OCI-LY1 (cell line): Measurements from ENCODE around the gene FIBP.
A peak's percentile ranks its signal among the peaks of the same experiment; 100 is the strongest.

Source experiments
- H2AFZ ChIP-seq: fragments of 200-600 bp; sonication (generic), shearing (Covaris generic); 2 replicates; pipeline ENCODE4 v1.6.0; 2014; ENCODE audit warnings: antibody characterized with exemption, mild to moderate bottlenecking, low read length
- H3F3A ChIP-seq: fragments of 200-600 bp; sonication (generic), shearing (Covaris generic); 2 replicates; pipeline ENCODE4 v1.6.0; 2014; ENCODE audit warnings: mild to moderate bottlenecking, antibody characterized with exemption, low read length, moderate library complexity; ENCODE audit not compliant: insufficient read depth
- H3K27ac ChIP-seq: fragments of 200-600 bp; sonication (generic); 2 replicates; pipeline ENCODE4 v1.5.1; 2014; ENCODE audit warnings: low read length, mixed run types, mild to moderate bottlenecking, low read depth; ENCODE audit not compliant: poor library complexity, severe bottlenecking
- H3K27me3 ChIP-seq: fragments of 200-600 bp; sonication (generic); 2 replicates; pipeline ENCODE4 v1.6.0; 2014; ENCODE audit warnings: antibody characterized with exemption, mild to moderate bottlenecking, low read length, moderate library complexity; ENCODE audit not compliant: insufficient read depth
- H3K36me3 ChIP-seq: fragments of 200-600 bp; sonication (generic); 2 replicates; pipeline ENCODE4 v1.6.1; 2014; ENCODE audit warnings: mild to moderate bottlenecking, antibody characterized with exemption, low read length, moderate library complexity, mixed read lengths; ENCODE audit not compliant: insufficient read depth
- H3K4me1 ChIP-seq: fragments of 200-600 bp; sonication (generic); 2 replicates; pipeline ENCODE4 v1.5.1; 2014; ENCODE audit warnings: mild to moderate bottlenecking, low read length, moderate library complexity; ENCODE audit not compliant: insufficient read depth, severe bottlenecking
- H3K4me2 ChIP-seq: fragments of 200-600 bp; sonication (generic), shearing (Covaris generic); 2 replicates; pipeline ENCODE4 v1.6.1; 2014; ENCODE audit warnings: low read length
- H3K4me3 ChIP-seq: fragments of 200-600 bp; sonication (generic); 2 replicates; pipeline ENCODE4 v1.5.1; 2014; ENCODE audit warnings: low read length, low read depth, mild to moderate bottlenecking, mixed read lengths; ENCODE audit not compliant: poor library complexity, severe bottlenecking
- H3K79me2 ChIP-seq: fragments of 200-600 bp; shearing (Covaris generic); 2 replicates; pipeline ENCODE4 v1.6.1; 2016; ENCODE audit warnings: mixed run types, low read length, mixed read lengths; ENCODE audit not compliant: insufficient read depth
- H3K9ac ChIP-seq: fragments of 200-600 bp; sonication (generic), shearing (Covaris generic); 2 replicates; pipeline ENCODE4 v1.6.1; 2014; ENCODE audit warnings: mild to moderate bottlenecking, low read length, mixed read lengths
- H3K9me2 ChIP-seq: fragments of 200-600 bp; sonication (generic), shearing (Covaris generic); 2 replicates; pipeline ENCODE4 v1.6.1; 2014; ENCODE audit warnings: low read depth, mild to moderate bottlenecking, low read length, mixed read lengths
- H3K9me3 ChIP-seq: fragments of 200-600 bp; shearing (Covaris generic); 2 replicates; pipeline ENCODE4 v1.6.1; 2014; ENCODE audit warnings: low read length, mixed read lengths
- H4K20me1 ChIP-seq: fragments of 200-600 bp; sonication (generic), shearing (Covaris generic); 2 replicates; pipeline ENCODE4 v1.6.0; 2016; ENCODE audit warnings: mild to moderate bottlenecking, low read length; ENCODE audit not compliant: insufficient read depth
- EZH2 ChIP-seq: fragments of 200-600 bp; sonication (generic), shearing (Covaris generic); IDR thresholded peaks from 2 replicates; pipeline ENCODE4 v1.8.0; 2017; ENCODE audit warnings: borderline replicate concordance, mixed run types, mild to moderate bottlenecking, antibody characterized with exemption, low read length, moderate library complexity, mixed read lengths
- TF ChIP-seq, protein P1 (sequence below): fragments of 200-600 bp; sonication (generic), shearing (Covaris generic); IDR thresholded peaks from 2 replicates; pipeline ENCODE4 v1.5.1; 2017; ENCODE audit warnings: mild to moderate bottlenecking, antibody characterized with exemption, low read length, moderate library complexity, mixed read lengths

Gene FIBP

DNA sequence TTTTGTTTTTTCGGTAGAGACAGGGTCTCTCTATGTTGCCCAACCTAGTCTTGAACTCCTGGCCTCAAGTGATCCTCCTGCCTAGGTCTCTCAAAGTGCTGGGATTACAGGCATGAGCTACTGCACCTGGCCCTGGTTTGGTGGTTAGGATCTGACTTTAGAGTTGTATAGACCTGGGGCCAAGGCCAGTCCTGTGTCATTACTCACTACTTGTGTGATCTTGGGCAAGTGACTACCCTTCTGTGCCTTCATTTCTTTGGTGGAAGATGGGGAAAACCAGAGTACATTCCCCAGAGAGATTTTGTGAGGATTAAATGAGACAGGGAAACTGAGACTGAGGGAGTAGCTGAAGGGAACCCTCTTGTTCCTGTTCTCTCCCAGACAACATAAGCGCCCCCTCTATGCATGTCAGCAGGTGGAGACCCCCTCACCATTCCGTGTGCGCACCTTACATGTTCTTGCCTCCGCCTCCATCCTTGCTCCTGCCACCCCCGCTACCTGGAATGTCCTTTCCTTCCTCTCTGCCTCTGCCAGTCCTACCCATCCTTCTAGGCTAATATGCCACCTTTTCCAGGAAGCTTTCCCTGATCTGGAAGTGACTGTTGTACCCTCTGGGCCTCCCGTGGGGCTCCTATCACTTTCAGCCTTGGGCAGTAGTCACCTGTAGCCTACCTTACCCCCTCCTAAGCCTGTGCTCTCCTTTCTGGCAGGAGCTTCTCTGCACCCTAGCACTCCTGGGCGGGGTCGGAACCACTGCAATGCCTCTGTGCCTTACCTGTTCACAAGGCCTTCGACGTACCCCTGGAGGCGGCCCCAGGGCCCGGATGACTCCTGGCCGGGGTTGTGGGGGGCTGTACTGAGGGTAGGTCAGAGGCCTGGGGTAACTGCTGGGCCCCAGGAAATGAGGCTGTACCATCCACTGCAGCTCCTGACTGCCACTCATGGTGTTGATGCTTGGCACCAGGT lies 8.0 kb upstream of the FIBP start:
- Histone ChIP-seq H3K79me2 (no peaks in the 10 kb centered on the region), H3K4me1 (peaks cover 50% of the 10 kb centered on the region), H3K9me3 (no peaks in the 10 kb centered on the region), H3K36me3 (no peaks in the 10 kb centered on the region), H2AFZ (no peak overlapping the region), H3K4me2 (no peak overlapping the region), H4K20me1 (no peaks in the 10 kb centered on the region), H3K9ac (no peak overlapping the region), H3K4me3 (no peak overlapping the region), H3K27ac (no peak overlapping the region), H3K27me3 (peaks cover 9% of the 10 kb centered on the region; the same call in 1 of the 2 replicates), H3K9me2 (no peaks in the 10 kb centered on the region), H3F3A (no peaks in the 10 kb centered on the region)
- TF ChIP-seq EZH2, result no peak
- TF ChIP-seq, protein P1, sequence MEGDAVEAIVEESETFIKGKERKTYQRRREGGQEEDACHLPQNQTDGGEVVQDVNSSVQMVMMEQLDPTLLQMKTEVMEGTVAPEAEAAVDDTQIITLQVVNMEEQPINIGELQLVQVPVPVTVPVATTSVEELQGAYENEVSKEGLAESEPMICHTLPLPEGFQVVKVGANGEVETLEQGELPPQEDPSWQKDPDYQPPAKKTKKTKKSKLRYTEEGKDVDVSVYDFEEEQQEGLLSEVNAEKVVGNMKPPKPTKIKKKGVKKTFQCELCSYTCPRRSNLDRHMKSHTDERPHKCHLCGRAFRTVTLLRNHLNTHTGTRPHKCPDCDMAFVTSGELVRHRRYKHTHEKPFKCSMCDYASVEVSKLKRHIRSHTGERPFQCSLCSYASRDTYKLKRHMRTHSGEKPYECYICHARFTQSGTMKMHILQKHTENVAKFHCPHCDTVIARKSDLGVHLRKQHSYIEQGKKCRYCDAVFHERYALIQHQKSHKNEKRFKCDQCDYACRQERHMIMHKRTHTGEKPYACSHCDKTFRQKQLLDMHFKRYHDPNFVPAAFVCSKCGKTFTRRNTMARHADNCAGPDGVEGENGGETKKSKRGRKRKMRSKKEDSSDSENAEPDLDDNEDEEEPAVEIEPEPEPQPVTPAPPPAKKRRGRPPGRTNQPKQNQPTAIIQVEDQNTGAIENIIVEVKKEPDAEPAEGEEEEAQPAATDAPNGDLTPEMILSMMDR, result no peak

DNA sequence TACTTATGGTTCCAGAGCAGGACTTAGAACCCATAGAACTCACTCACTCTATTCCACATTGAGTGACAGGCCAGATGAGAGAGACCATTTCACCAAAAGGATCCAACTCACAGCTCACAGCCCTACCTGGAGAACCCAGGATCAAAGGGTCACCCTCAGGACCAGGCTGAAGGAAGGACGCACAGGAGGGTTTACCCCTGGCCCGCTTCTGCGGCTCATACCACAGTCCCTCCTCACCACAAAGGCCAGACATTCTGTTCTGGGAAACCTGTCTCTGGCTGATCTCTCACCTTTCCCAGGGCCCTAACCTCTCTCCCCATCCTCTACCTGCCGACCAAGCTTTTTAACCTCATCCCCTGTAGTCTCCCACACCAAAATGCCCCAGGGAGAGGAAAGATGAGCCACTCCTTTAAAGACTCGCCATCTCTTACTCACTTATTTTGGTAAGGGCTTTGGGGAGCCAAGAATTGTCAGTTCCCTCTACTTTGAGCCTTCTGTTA lies 7.3 kb upstream of the FIBP start:
- Histone ChIP-seq H3F3A (no peaks in the 10 kb centered on the region), H3K36me3 (no peaks in the 10 kb centered on the region), H4K20me1 (no peaks in the 10 kb centered on the region), H3K9me2 (no peaks in the 10 kb centered on the region), H3K9ac (no peak overlapping the region), H3K4me2 (no peak overlapping the region), H3K4me1 (peaks cover 48% of the 10 kb centered on the region), H3K79me2 (no peaks in the 10 kb centered on the region), H3K9me3 (no peaks in the 10 kb centered on the region), H3K27me3 (peaks cover 9% of the 10 kb centered on the region; the same call in 1 of the 2 replicates), H3K27ac (no peak overlapping the region), H3K4me3 (no peak overlapping the region), H2AFZ (no peak overlapping the region)
- TF ChIP-seq, protein P1, result no peak
- no peak for TF ChIP-seq EZH2

DNA sequence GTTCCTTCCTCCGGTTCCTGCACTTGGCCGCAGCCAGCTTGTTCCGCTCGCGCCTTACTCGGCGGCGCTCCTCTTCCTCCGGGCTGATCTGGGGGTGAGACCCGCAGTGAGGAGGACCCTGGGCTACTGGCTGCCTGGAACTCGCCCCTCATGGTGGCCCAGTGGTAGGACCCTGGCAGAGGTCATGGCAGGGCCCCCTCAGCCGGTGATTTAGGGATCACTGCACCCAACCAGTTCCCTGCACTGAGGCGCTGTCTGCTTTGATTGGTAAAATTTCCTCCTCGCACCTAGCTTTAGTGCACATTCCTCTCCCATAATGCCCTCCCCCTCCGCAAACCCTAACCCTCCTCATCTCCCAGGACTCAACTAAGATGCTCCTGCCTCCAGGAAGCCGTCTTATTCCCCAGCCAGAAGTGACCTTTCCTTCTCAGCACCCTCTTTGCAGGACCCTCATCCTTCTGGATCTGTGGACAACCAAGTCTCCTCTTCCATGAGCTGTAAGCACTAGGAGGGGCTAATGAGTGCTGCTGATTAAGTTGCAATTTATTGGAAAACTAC lies 5.8 kb upstream of the FIBP start:
- Histone ChIP-seq H3K27ac (peak overlapping the region; percentile 25), H4K20me1 (no peaks in the 10 kb centered on the region), H3K79me2 (no peaks in the 10 kb centered on the region), H3K9me2 (no peaks in the 10 kb centered on the region), H3K4me3 (peak overlapping the region; percentile 86), H3K36me3 (no peaks in the 10 kb centered on the region), H3K4me1 (peaks cover 46% of the 10 kb centered on the region), H3K4me2 (peak overlapping the region; percentile 100), H2AFZ (no peak overlapping the region), H3F3A (peaks cover 5% of the 10 kb centered on the region), H3K27me3 (peaks cover 6% of the 10 kb centered on the region; the same call in 1 of the 2 replicates), H3K9ac (peak overlapping the region; percentile 64; the same call in 1 of the 2 replicates), H3K9me3 (no peaks in the 10 kb centered on the region)
- TF ChIP-seq EZH2, result no peak
- TF ChIP-seq, protein P1, result no peak
